ENCODE data around the gene ASMTL.

ASMTL gene

GRCh38 chrX:1424147-1424851 is 28.4 kb downstream of the ASMTL start:
- DNase-seq (ENCODE audit: low read depth in 2 of 2): no peak
- H3K4me3 ChIP-seq (replicated peaks in 1 of 2; ENCODE audit: low read depth in 2 of 2, low read length in 2 of 2): no peak overlapping the region
- no peak for TF ChIP-seq CTCF (IDR thresholded peaks at IDR 0.05; ENCODE audit: low read depth, low read length)

- H3K4me3 ChIP-seq (replicated peaks in 1 of 2; ENCODE audit: low read depth in 2 of 2, low read length in 2 of 2): no peak overlapping the region
- no peak for DNase-seq (ENCODE audit: low read depth in 2 of 2)
- TF ChIP-seq CTCF (IDR thresholded peaks at IDR 0.05; ENCODE audit: low read depth, low read length): no peak
Observed at GRCh38 chrX:1423215-1423614, 29.5 kb downstream of the ASMTL start.

GRCh38 chrX:1422135-1422465 is 30.6 kb downstream of the ASMTL start:
- H3K4me3 ChIP-seq (replicated peaks in 1 of 2; ENCODE audit: low read depth in 2 of 2, low read length in 2 of 2): no peak overlapping the region
- DNase-seq (ENCODE audit: low read depth in 2 of 2): no peak
- TF ChIP-seq CTCF (IDR thresholded peaks at IDR 0.05; ENCODE audit: low read depth, low read length): no peak

GRCh38 chrX:1421433-1422134 is 31.1 kb downstream of the ASMTL start:
- no peak for TF ChIP-seq CTCF (IDR thresholded peaks at IDR 0.05; ENCODE audit: low read depth, low read length)
- DNase-seq (ENCODE audit: low read depth in 2 of 2): no peak
- H3K4me3 ChIP-seq (replicated peaks in 1 of 2; ENCODE audit: low read depth in 2 of 2, low read length in 2 of 2): no peak overlapping the region

- no peak for TF ChIP-seq CTCF (IDR thresholded peaks at IDR 0.05; ENCODE audit: low read depth, low read length)
- DNase-seq (ENCODE audit: low read depth in 2 of 2): no peak
- H3K4me3 ChIP-seq (replicated peaks in 1 of 2; ENCODE audit: low read depth in 2 of 2, low read length in 2 of 2): no peak overlapping the region
Observed at GRCh38 chrX:1420371-1420770, 32.3 kb downstream of the ASMTL start.

GRCh38 chrX:1419545-1420355 is 33.0 kb downstream of the ASMTL start:
- DNase-seq (ENCODE audit: low read depth in 2 of 2): no peak

More at GRCh38 chrX:1419545-1420355, 33.0 kb downstream of the ASMTL start:
- TF ChIP-seq CTCF (IDR thresholded peaks at IDR 0.05; ENCODE audit: low read depth, low read length): no peak
- no peak overlapping the region for H3K4me3 ChIP-seq (replicated peaks in 1 of 2; ENCODE audit: low read depth in 2 of 2, low read length in 2 of 2)

Data from cardiac fibroblast (primary cell).